Hematopoietic multipotent progenitor cell treated with erythropoietin and hydrocortisone succinate and interleukin-3 and kit ligand, for 15 days (in vitro differentiated cells): ENCODE measurements around the gene MT1F.
"Not testable (repeated sequence)": the region's sequence is repeated elsewhere in the genome, so short reads cannot be mapped to it uniquely, and the experiment has no call there.

ENCODE experiments used
- DNase-seq: peaks from one replicate; pipeline ENCODE4 v3.0.0-alpha.2; 2015; ENCODE audit warnings: low spot score

The MT1F gene

GRCh38 chr16:56672761-56673536, 15.2 kb downstream of the MT1F start:
- DNase-seq: no peak

- DNase-seq: no peak
Measured at GRCh38 chr16:56673921-56674320, 16.2 kb downstream of the MT1F start.

GRCh38 chr16:56674570-56674969, 16.8 kb downstream of the MT1F start:
- not testable (repeated sequence) for DNase-seq

DNA sequence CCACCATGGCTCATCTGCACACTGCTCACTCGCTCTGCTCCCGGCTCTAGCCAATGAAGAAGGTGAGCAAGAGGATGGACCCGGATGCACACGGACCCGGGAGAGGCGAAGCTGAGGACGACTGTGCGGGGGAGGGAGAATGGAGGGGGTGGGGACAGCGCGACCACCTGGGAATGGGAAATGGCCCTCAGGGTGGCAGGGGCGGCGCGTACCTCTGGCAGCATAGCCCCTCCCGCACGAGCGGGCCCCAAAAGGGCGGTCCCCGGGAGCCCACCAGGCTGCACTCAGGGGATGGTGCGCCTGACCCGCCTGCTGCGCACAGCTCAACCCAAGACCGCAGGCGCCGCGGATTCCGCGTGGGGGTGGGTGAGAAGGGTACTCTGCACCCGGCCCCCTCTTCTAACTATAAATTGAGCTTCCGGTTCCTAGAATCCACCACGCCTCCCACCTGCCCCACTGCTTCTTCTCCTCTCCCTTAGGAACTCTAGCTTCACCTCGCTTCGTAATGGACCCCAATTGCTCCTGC, 18.0 kb downstream of the MT1F start:
- no peak for DNase-seq

GRCh38 chr16:56677474-56677873, 19.7 kb downstream of the MT1F start:
- no peak for DNase-seq

GRCh38 chr16:56679078-56679730, 21.4 kb downstream of the MT1F start:
- DNase-seq: no peak

GRCh38 chr16:56679818-56680217, 22.1 kb downstream of the MT1F start:
- DNase-seq: no peak

- peak; percentile 65 for DNase-seq
Measured at GRCh38 chr16:56681939-56682702, 24.4 kb downstream of the MT1F start, which contains the start of gene MT1X. MT1X (plus strand) TSS chr16:56682470; CDS start chr16:56682541, 71 bp downstream.

DNA sequence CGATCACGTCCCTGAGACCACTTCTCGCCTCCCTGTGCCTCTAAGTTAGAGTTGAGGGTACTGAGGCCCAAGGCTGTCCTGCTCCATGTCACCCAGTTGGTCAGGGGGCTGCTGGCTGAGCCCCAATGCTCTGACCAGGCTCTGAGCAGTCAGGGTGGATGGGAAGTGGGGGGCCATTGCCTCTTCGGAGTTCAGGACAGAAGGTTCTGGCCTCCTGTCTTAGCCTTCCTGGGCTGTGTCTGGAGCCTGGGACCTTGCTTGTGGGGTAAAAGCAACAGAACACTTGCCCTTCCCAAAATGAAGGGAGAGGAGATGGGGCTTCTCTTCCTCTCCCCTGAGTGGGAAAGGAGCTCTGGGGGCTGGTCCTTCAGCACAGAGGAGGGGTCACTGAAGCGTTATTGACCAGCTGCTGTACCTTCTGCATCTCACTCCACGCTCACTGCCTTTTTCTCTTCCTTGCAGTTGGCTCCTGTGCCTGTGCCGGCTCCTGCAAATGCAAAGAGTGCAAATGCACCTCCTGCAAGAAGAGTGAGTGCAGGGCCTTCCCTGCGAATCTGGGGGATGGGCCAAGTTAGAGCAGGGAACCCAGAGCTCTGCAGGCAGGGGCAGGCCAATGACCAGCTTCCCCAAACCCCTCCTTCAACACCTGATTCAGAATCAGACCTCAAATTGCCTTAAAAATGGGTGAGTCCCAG, 25.1 kb downstream of the MT1F start:
- no peak for DNase-seq

DNA sequence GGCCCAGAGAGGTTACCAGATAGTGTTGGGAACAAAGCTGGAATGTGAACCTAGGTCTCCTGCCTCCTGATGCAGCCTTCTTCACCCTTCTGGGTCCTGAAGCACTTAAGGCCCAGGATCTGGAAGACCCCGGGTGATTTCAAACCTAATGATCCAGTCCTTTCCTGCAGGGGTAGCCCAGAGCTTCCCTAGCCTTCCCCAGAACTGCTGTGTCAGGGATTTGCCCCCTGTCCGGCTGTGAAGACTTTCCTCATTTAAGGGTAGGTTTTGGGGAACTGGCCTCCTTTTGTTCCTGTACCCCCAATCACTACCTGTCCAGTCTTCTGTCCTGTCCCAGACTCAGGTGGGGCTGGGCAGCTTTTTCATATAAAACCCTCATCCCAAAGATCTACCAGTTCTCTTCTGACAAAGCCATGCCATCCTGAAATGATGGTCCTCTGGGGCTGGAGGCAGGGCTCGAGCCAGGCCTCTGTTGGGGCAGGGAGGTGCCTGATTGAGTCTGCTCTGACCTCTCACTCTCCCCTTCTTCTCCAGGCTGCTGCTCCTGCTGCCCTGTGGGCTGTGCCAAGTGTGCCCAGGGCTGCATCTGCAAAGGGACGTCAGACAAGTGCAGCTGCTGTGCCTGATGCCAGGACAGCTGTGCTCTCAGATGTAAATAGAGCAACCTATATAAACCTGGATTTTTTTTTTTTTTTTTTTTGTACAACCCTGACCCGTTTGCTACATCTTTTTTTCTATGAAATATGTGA, 25.8 kb downstream of the MT1F start:
- DNase-seq: no peak

- DNase-seq: no peak
Measured at GRCh38 chr16:56684256-56684925, 26.6 kb downstream of the MT1F start.

GRCh38 chr16:56684926-56685590, 27.3 kb downstream of the MT1F start:
- no peak for DNase-seq

GRCh38 chr16:56686758-56687157, 29.0 kb downstream of the MT1F start:
- DNase-seq: no peak

DNA sequence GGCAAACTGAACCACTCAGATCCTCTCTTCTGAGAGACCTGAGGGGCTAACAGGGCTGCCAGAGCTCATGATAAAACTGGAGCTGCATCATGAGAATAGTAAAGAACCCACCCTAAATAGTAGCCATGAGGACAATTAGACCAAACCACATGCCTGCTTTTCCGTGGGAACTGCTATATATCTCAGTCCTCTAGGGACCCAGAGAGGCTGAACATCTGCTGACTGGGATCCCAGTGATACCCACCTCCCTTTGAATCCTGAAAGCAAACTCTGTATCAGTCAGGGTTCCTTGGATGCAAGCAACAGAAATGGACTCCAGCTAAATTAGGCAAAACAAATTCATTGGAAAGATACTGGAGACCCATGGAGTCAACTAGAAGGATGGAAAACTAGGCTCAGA, 31.0 kb downstream of the MT1F start:
- no peak for DNase-seq

GRCh38 chr16:56689171-56689570, 31.4 kb downstream of the MT1F start:
- DNase-seq: no peak

GRCh38 chr16:56690420-56691122, 32.8 kb downstream of the MT1F start:
- DNase-seq: no peak

DNA sequence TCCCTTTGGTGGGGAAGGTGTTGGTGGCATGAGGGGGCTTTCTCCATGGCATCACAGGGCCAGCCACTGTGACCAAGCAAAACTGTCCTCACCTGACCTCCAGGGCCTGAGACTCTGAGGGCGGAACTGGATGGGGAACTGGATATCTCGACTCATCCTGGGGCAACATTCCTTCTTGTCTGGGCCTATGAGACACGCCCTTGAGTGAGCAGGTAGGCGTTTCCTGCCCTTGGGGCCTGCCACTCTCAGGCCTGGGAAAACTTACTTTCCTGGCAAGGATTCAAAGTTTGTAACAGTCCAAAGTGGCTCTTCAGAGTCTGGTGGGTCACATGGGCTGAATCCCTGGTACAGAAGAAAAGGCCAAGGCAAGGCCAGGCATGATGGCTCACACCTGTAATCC, 34.1 kb downstream of the MT1F start:
- DNase-seq: no peak

DNA sequence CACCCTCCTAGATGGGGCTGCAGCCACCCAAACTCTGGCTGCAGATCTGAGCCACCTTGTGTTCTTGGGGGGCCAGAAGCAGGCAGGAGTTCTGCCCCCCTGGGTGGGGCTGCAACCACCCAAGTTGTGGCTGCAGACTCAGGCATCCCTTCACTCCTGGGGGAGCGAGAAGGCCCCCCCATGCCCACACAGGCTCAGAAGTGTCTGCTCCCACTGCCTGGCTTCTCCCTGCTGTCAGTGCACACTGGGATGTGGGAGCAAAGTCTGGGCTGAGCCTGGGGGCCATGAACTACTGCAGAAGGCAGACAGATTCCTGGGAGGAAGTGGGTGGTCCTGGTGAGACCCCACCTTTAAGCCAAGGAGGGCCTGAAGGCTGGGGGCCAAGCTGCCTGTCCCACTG, 37.5 kb downstream of the MT1F start:
- no peak for DNase-seq

- no peak for DNase-seq
Measured at GRCh38 chr16:56697456-56698155, 39.8 kb downstream of the MT1F start.
